ENCODE data around the gene CCDC102A. TPM values are rescaled to one million over a fixed set of nuclear protein-coding genes. Genes with fewer than 3 reads are reported as not detected.

The CCDC102A gene
- total RNA-seq, 2 experiments from 2014 or later = 8.1 to 10.5 TPM

DNA sequence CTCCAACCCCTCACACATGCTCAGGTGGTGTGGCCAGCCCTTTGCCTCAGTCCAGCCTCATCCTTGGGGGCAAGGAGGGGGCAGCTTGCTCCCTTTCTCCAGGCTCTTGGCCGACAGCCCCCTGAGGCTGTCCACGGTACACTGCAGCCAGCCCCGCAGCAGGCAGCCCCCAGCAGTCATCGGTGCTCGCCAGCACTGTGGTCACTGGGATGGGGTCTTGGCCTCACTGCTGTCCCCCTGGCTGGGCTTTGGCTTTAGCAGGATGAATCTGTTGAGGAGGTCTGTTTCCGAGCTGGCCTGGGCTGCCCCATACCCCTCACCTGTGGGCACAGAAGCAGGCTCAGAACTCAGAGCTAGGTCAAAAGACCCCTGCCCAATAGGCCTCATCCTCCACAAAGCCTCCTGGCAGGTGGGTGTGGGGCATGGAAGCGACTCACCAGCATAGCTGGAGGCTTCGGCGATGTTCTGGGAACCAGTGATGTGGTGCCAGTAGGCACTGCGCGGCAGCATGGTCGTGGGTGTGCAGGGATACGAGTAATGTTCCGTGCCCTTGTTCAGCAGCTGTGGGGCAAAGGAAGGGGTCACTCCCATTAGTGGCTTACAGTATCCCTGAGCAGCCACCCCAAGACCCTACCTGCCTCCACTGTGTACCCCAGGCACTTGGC is 63.1 kb downstream of the CCDC102A start:
- Mint-ChIP-seq H3K27ac (no peak overlapping the region), H3K27me3 (no peaks in the 10 kb centered on the region), H3K9me3 (no peaks in the 10 kb centered on the region), H3K4me3 (no peak overlapping the region), H3K4me1 (peaks cover 24% of the 10 kb centered on the region), H3K36me3 (ENCODE audit: low read depth) (peaks cover 27% of the 10 kb centered on the region)
- ChIA-PET CTCF (interaction anchor here (1.3 kb wide), 1 partner anchor 8 kb away, joined by 3 read pairs; no protein-coding TSS in a partner anchor), POLR2A (no interaction called here)
- no peak for DNase-seq

DNA sequence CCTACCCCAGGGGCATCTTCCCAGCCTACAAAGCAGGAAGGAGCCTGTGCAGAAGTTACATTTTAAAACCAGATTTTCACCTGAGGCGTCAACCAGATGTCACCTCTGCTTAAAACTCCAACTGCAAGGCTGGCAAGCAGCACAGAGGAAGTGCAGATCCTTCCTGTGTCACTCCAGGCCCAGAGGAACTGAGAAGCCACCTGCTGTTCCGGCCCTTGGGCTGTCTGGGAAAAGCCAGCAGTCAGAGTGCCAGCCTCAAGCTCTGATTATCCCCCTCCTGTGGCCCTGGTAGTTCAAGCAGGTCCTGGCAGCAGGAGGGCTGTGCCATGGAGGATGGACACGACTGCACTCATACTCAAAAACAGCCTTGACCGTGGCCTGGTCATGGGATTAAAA is 63.7 kb downstream of the CCDC102A start:
- ChIA-PET CTCF (interaction anchor here (1.3 kb wide), 1 partner anchor 9 kb away, joined by 3 read pairs; no protein-coding TSS in a partner anchor), POLR2A (no interaction called here)
- no peak for DNase-seq
- Mint-ChIP-seq H3K4me1 (peaks cover 24% of the 10 kb centered on the region), H3K27ac (no peak overlapping the region), H3K4me3 (no peak overlapping the region), H3K27me3 (no peaks in the 10 kb centered on the region), H3K9me3 (no peaks in the 10 kb centered on the region), H3K36me3 (ENCODE audit: low read depth) (peaks cover 30% of the 10 kb centered on the region)

DNA sequence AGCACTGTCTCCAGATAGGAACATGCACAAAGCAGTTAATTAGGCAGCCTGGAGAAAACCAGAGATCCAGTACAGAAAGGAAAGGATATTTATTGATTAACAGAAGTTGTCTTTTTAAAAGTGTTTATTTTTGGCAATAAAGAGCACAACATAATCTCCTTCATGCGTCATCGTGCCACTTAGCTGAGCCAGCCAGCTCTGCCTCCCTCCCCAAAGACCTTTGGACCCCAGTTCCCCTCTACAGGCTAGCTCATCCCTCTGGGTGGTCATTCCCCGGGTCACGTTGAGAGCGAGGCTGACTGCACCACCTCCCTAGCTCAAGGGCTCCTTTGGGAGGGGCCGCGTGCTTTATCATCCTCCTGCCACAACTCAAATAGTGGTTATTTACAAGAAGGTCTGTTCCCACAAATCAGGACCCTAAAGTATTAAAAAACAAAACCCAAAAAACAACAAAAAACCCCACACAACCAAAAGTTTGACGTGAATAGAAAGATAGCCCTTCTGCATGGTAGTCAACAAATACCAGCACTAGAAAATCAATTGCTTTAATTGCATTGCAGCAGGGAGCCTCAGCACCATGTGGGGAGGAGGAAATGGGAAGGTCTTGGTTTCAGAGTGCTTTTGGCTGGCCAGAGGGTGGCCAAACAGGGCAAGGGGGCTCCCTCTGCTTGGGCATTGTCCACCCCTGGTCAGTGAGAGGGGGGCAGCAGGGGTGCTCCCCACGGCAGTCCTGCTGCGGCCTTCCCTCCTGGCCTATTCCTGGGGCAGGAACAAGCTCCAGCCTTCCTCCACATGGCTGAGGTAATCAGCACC is 64.3 kb downstream of the CCDC102A start:
- no peak overlapping the region for H3K4me3 Mint-ChIP-seq
- CTCF ChIA-PET = interaction anchor here (1.3 to 1.6 kb wide), 2 partner anchors 9 to 25 kb away, joined by 3 to 5 read pairs; partner anchors contain the start of genes CIAPIN1 and COQ9
- no peak for DNase-seq
- no peak overlapping the region for H3K27ac Mint-ChIP-seq
- POLR2A ChIA-PET = no interaction called here
- peaks cover 24% of the 10 kb centered on the region for H3K4me1 Mint-ChIP-seq
- peaks cover 31% of the 10 kb centered on the region for H3K36me3 Mint-ChIP-seq (ENCODE audit: low read depth)
- no peaks in the 10 kb centered on the region for H3K9me3 Mint-ChIP-seq
- H3K27me3 Mint-ChIP-seq = no peaks in the 10 kb centered on the region

DNA sequence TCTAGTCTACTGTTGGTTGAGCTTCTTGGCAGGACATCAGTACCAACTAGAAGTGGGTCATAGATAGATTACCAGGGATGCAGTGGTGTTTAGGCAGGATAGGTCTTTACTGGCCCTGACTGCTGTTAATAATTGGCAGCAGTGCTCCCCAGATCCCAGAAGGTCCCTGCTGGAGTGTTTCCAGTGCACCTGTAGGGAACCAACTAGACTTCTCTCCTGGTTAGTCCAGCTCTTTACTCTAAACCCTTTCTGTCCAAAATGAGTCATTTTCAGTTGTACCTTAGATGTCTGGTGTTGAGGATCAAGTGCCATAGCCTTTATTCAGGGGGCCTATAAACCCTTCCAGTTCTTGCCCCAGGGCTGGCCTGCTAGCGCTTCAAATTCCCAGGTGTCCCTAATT is 65.2 kb downstream of the CCDC102A start:
- Mint-ChIP-seq H3K27ac (no peak overlapping the region), H3K27me3 (no peaks in the 10 kb centered on the region), H3K4me1 (peaks cover 20% of the 10 kb centered on the region), H3K9me3 (no peaks in the 10 kb centered on the region), H3K36me3 (ENCODE audit: low read depth) (peaks cover 31% of the 10 kb centered on the region), H3K4me3 (no peak overlapping the region)
- CTCF ChIA-PET = interaction anchor here (0.7 to 1.6 kb wide), 3 partner anchors 10 to 24 kb away, joined by 3 to 5 read pairs (median 4); partner anchors contain the start of genes CIAPIN1 and COQ9
- DNase-seq = no peak
- POLR2A ChIA-PET = interaction anchor here (0.5 kb wide), 1 partner anchor 26 kb away, joined by 3 read pairs; no protein-coding TSS in a partner anchor

DNA sequence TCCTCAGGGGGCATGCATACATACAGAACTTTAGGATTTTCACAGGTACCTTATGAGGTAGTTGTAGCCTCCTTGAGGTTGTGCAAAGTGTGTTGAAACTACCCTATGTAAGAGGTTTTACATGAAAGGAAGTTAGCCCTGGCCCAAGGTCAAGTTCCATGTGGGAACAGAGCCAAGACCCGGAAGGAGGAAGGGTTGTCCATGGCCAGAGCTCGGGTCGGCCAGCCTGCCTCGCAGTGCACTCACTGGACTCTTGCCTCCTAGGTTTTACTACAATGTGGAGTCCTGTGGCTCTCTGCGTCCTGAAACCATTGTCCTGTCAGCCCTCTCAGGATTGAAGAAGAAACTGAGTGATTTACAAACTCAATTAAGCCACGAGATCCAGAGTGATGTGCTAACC is 65.7 kb downstream of the CCDC102A start:
- H3K4me3 Mint-ChIP-seq = no peak overlapping the region
- no peak for DNase-seq
- no peak overlapping the region for H3K27ac Mint-ChIP-seq
- ChIA-PET CTCF (interaction anchor here (0.7 to 1.6 kb wide), 3 partner anchors 9 to 23 kb away, joined by 3 to 5 read pairs (median 4); partner anchors contain the start of genes CIAPIN1 and COQ9), POLR2A (interaction anchor here (0.5 kb wide), 1 partner anchor 26 kb away, joined by 3 read pairs; no protein-coding TSS in a partner anchor)
- H3K36me3 Mint-ChIP-seq (ENCODE audit: low read depth) = peaks cover 33% of the 10 kb centered on the region
- H3K9me3 Mint-ChIP-seq = no peaks in the 10 kb centered on the region
- H3K27me3 Mint-ChIP-seq = no peaks in the 10 kb centered on the region
- H3K4me1 Mint-ChIP-seq = peaks cover 15% of the 10 kb centered on the region

DNA sequence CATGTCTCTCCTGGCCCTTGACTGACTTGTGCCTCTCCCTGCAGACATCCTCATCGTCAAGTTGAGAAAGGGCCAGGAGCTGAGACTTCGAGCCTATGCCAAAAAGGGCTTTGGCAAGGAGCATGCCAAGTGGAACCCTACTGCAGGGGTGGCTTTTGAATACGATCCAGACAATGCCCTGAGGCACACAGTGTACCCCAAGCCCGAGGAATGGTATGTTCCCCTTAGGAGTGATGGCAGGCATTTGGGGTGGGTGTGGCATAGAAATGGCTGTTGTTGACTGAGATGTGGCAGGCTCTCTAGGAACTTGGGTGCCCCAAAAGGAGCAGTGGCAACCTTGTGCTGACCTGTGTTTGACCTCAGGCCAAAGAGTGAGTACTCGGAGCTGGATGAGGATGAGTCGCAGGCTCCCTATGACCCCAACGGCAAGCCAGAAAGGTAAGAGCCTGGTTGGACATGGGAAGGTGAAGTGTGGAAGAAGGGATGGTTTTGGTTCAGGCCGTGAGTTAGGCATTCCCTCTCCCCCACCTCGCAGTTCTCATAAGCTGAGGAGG is 66.4 kb downstream of the CCDC102A start:
- Mint-ChIP-seq H3K4me3 (no peak overlapping the region), H3K27ac (no peak overlapping the region), H3K9me3 (no peaks in the 10 kb centered on the region), H3K36me3 (ENCODE audit: low read depth) (peaks cover 37% of the 10 kb centered on the region), H3K27me3 (no peaks in the 10 kb centered on the region), H3K4me1 (peaks cover 15% of the 10 kb centered on the region)
- POLR2A ChIA-PET = no interaction called here
- DNase-seq = no peak
- CTCF ChIA-PET = no interaction called here

DNA sequence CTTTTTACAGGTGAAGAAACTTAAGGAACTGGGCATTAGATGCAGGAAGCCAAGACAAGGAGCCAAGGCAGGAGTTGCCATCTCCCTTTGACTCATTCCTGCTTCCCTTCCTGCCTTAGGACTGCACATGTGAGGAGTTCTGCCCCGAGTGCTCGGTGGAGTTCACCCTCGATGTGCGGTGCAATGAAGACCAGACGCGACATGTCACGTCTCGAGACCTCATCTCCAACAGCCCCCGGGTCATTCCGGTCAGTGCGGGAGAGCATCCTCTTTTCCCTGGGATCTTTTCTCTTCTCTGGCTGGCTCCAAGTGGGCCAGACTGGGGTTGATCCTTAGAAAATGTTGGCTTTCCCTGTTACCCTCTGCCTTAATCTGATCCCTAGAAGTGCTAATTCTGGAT is 67.3 kb downstream of the CCDC102A start:
- H3K27ac Mint-ChIP-seq = no peak overlapping the region
- ChIA-PET POLR2A (no interaction called here), CTCF (no interaction called here)
- no peak overlapping the region for H3K4me3 Mint-ChIP-seq
- no peak for DNase-seq
- H3K9me3 Mint-ChIP-seq = no peaks in the 10 kb centered on the region
- no peaks in the 10 kb centered on the region for H3K27me3 Mint-ChIP-seq
- peaks cover 21% of the 10 kb centered on the region for H3K4me1 Mint-ChIP-seq
- H3K36me3 Mint-ChIP-seq (ENCODE audit: low read depth) = peaks cover 43% of the 10 kb centered on the region

DNA sequence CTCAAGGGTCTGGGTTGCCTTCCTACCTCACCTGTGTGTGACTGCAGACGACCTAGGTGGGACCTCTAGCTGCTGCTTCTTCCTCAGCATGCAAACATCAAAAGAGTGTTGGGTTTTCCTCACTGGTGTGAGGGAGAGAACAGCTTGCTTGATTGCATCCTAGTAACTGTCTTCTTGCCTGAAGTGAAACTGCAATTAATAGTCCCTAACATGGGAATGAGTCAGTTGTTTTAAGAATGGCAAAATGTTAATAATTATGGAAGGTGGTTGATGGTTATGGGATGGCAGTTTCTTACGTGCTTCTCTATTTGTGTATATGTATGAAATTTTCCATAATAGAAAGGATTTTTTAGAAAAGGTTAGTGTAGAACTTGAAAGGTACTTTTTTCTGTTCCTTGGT is 68.0 kb downstream of the CCDC102A start:
- Mint-ChIP-seq H3K27me3 (no peaks in the 10 kb centered on the region), H3K4me1 (peaks cover 28% of the 10 kb centered on the region), H3K27ac (no peak overlapping the region), H3K9me3 (no peaks in the 10 kb centered on the region), H3K4me3 (no peak overlapping the region), H3K36me3 (ENCODE audit: low read depth) (peaks cover 47% of the 10 kb centered on the region)
- POLR2A ChIA-PET = no interaction called here
- CTCF ChIA-PET = interaction anchor here (0.9 kb wide), 1 partner anchor 14 kb away, joined by 3 read pairs; no protein-coding TSS in a partner anchor
- no peak for DNase-seq

DNA sequence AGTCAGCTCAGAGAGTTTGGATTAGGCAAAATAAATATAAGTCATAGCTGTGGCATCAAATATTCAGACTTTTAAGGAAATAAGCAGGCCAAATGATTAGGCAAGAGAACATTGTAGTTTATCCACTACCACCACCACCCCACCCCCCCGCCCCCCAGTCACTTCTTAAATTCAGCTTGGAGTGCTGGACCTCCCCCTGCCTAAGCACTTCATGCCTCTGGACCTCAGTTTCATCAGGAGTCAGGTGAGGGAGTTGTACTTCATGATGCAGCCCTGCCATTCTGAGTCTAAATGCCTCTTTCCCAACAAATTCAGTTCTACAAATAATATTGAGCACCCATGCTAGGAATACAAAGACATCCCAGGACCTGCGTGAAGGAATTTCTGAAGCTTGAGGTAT is 71.8 kb downstream of the CCDC102A start:
- H3K4me1 Mint-ChIP-seq = peaks cover 32% of the 10 kb centered on the region
- CTCF ChIA-PET = interaction anchor here (1.6 kb wide), 1 partner anchor 12 kb away, joined by 5 read pairs; no protein-coding TSS in a partner anchor
- no peak overlapping the region for H3K27ac Mint-ChIP-seq
- POLR2A ChIA-PET = no interaction called here
- DNase-seq = no peak
- no peak overlapping the region for H3K4me3 Mint-ChIP-seq
- no peaks in the 10 kb centered on the region for H3K27me3 Mint-ChIP-seq
- H3K9me3 Mint-ChIP-seq = no peaks in the 10 kb centered on the region
- H3K36me3 Mint-ChIP-seq (ENCODE audit: low read depth) = peaks cover 35% of the 10 kb centered on the region

DNA sequence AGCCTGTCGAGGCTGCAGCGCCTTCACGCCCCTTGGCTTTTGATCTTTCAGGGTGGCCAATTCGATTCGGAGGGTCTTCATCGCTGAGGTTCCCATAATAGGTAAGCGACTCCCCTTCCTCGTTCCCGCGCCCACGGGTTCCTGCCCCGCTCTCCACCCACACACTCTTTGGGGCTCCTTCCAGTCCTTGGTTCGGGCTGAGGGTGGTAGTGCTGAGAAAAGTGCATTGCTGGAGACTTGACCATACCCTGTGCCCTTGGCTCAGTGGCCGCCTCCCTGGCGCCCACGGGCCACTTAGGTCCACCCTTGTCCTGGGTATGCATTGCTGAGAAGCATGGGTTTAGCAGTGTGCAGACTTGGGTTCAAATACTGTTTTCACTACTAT is 73.4 kb downstream of the CCDC102A start:
- DNase-seq = peak; percentile 17
- Mint-ChIP-seq H3K4me3 (peak overlapping the region; percentile 99), H3K27ac (peak overlapping the region; percentile 98), H3K27me3 (no peaks in the 10 kb centered on the region), H3K36me3 (ENCODE audit: low read depth) (peaks cover 28% of the 10 kb centered on the region), H3K4me1 (peaks cover 32% of the 10 kb centered on the region), H3K9me3 (no peaks in the 10 kb centered on the region)
- POLR2A ChIA-PET = no interaction called here
- CTCF ChIA-PET = interaction anchor here (0.6 to 3.7 kb wide), 22 partner anchors 10 to 196 kb away, joined by 3 to 40 read pairs (median 4); partner anchors contain the start of genes CCDC102A, CIAPIN1, COQ9 and DOK4

DNA sequence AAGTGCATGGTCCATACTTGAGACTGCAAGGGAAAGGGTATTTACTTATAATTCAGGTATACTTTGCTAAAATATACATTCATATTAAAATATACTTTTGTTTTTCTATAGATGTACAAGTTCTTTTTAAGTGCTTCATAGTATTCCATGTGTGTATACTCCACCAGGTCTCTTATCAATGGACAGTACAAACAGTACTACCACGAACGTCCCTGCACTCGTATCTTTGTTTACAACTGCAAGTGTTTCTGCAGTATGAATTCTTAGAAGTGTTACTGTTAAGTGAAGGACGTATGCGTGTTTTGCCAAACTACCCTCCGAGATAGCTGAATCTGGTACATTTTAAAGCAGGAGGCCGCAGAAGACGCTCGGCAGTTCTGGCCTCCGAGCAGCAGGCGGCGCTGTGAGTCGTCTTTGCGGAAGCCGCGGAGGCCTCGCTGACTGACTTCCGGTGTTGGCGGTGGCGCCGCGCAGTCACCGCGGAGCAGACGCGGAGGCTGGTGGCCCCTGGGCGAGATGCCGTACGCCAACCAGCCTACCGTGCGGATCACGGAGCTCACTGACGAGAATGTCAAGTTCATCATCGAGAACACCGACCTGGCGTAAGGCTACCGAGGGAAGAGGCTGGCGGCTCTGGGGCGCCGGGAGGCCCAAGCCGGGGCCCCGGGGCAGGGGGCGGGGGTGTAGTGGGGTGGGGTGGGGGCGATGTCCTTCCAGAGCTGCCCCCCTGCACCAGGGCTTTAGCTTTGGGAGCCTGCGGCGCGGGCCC is 74.0 kb downstream of the CCDC102A start, which contains the start of gene POLR2C:
Gene POLR2C (plus strand): TSS at position 471 of the 769 bp plus-strand sequence. CDS start 46 bp downstream, at position 517.
- Mint-ChIP-seq H3K27ac (peak within 1 kb of the TSS; percentile 98), H3K9me3 (no peaks in the 10 kb centered on the region), H3K27me3 (no peaks in the 10 kb centered on the region), H3K4me1 (peaks cover 32% of the 10 kb centered on the region), H3K36me3 (ENCODE audit: low read depth) (peaks cover 25% of the 10 kb centered on the region), H3K4me3 (peak within 1 kb of the TSS; percentile 99)
- POLR2A ChIA-PET = interaction anchor here (0.8 kb wide), 1 partner anchor 15 kb away, joined by 3 read pairs; the partner anchor contains the start of genes CIAPIN1 and COQ9
- DNase-seq = peak; percentile 93
- CTCF ChIA-PET = interaction anchor here (0.6 to 3.7 kb wide), 28 partner anchors 9 to 649 kb away, joined by 3 to 40 read pairs (median 4); partner anchors contain the start of genes CCDC102A, CIAPIN1, COQ9 and DOK4
